HepG2 (cell line): ENCODE data around the gene SEZ6. TPM values are rescaled to one million over a fixed set of nuclear protein-coding genes. Genes with fewer than 3 reads are reported as not detected.

Experiments
- FOXA3 ChIP-seq: IDR thresholded peaks from 2 replicates; pipeline ENCODE4 v1.6.1; 2016; ENCODE audit warnings: missing genetic modification reagents, missing compliant biosample characterization
- GZF1 ChIP-seq: sonication (generic); formaldehyde crosslinking; IDR thresholded peaks from 2 replicates; pipeline ENCODE4 v1.5.1; 2020; ENCODE audit warnings: mild to moderate bottlenecking, missing genetic modification reagents
- HNRNPL ChIP-seq: fragments of 200-400 bp; formaldehyde crosslinking; IDR thresholded peaks from 2 replicates; pipeline ENCODE4 v1.6.1; 2017; ENCODE audit warnings: mild to moderate bottlenecking, low read depth, low read length
- HOXD1 ChIP-seq: sonication (generic); formaldehyde crosslinking; IDR thresholded peaks from 2 replicates; pipeline ENCODE4 v1.5.0; 2020; ENCODE audit warnings: missing genetic modification reagents
- MTF2 ChIP-seq: sonication (generic); formaldehyde crosslinking; IDR thresholded peaks from 2 replicates; pipeline ENCODE4 v1.5.0; 2020; ENCODE audit warnings: missing genetic modification reagents, borderline replicate concordance
- PAWR ChIP-seq: sonication (generic); formaldehyde crosslinking; IDR thresholded peaks from 2 replicates; pipeline ENCODE4 v1.4.0; 2020; ENCODE audit warnings: missing genetic modification reagents, mild to moderate bottlenecking, borderline replicate concordance
- SRSF1 ChIP-seq: fragments of 200-400 bp; formaldehyde crosslinking; optimal IDR thresholded peaks from 2 replicates; pipeline ENCODE3; 2017; ENCODE audit warnings: mild to moderate bottlenecking, low read depth, low read length, moderate library complexity
- TBP ChIP-seq: sonication (generic); formaldehyde crosslinking; IDR thresholded peaks from 2 replicates; pipeline ENCODE4 v1.5.0; 2020; ENCODE audit warnings: missing genetic modification reagents
- ZKSCAN8 ChIP-seq: IDR thresholded peaks from 2 replicates; pipeline ENCODE4 v1.6.1; 2016; ENCODE audit warnings: borderline replicate concordance, missing genetic modification reagents, missing compliant biosample characterization
- ZNF136 ChIP-seq: sonication (generic); formaldehyde crosslinking; IDR thresholded peaks from 2 replicates; pipeline ENCODE4 v1.8.1; 2022; ENCODE audit warnings: low read depth, mild to moderate bottlenecking, moderate library complexity, missing genetic modification reagents
- ZNF138 ChIP-seq: sonication (generic); formaldehyde crosslinking; IDR thresholded peaks from 2 replicates; pipeline ENCODE4 v1.5.0; 2020; ENCODE audit warnings: mild to moderate bottlenecking, low read depth, missing genetic modification reagents
- ZNF546 ChIP-seq: sonication (generic); formaldehyde crosslinking; conservative IDR thresholded peaks from 2 replicates; pipeline ENCODE4 v1.8.1; 2023; ENCODE audit warnings: mild to moderate bottlenecking, missing genetic modification reagents
- ZNF652 ChIP-seq: IDR thresholded peaks from 2 replicates; pipeline ENCODE4 v1.6.1; 2016; ENCODE audit warnings: low read depth, borderline replicate concordance
- ZNF749 ChIP-seq: sonication (generic); formaldehyde crosslinking; IDR thresholded peaks from 2 replicates; pipeline ENCODE4 v1.8.0; 2022; ENCODE audit warnings: mild to moderate bottlenecking, missing genetic modification reagents, moderate library complexity, borderline replicate concordance
- ZNF891 ChIP-seq: sonication (generic); formaldehyde crosslinking; IDR thresholded peaks from 2 replicates; pipeline ENCODE4 v1.5.0; 2020; ENCODE audit warnings: mild to moderate bottlenecking, missing genetic modification reagents
- polyA plus RNA-seq, 8 experiments: library from polyadenylated mRNA; depleted of rRNA in 3 of 8; stranded (reverse) in 7 of 8; unstranded in 1 of 8; fragments of >200 nt; fragmentation: Illumina TruSeq in 4 of 8; extraction: Trizol in 4 of 8; gene quantifications; 2 replicates each; pipeline versions ENCODE4 v1.2.1 to v1.2.3, GENCODE V29; 2011 to 2016; ENCODE audit warnings: low read depth in 4 of 8, missing spikeins in 1 of 8, mixed read lengths in 1 of 8; ENCODE audit not compliant: insufficient read depth in 1 of 8
- total RNA-seq, 5 experiments: library from RNA; depleted of rRNA; stranded (reverse); fragments of >200 nt; fragmentation: Illumina TruSeq; extraction: Trizol; gene quantifications; 2 replicates each; pipeline ENCODE4 v1.2.3, GENCODE V29; 2016; ENCODE audit warnings: low read depth in 1 of 5
- TF ChIP-seq, protein P1 (sequence below): sonication (generic); formaldehyde crosslinking; IDR thresholded peaks from 2 replicates; pipeline ENCODE4 v1.4.0; 2020; ENCODE audit warnings: missing genetic modification reagents
- TF ChIP-seq, protein P2 (sequence below): sonication (generic); formaldehyde crosslinking; conservative IDR thresholded peaks from 2 replicates; pipeline ENCODE4 v1.4.0; 2020; ENCODE audit warnings: missing genetic modification reagents
- TF ChIP-seq, protein P3 (sequence below): conservative IDR thresholded peaks from 2 replicates; pipeline ENCODE4 v1.6.1; 2018; ENCODE audit warnings: missing genetic modification reagents
- TF ChIP-seq, protein P4 (sequence below): sonication (generic); formaldehyde crosslinking; conservative IDR thresholded peaks from 2 replicates; pipeline ENCODE4 v1.8.0; 2022; ENCODE audit warnings: missing genetic modification reagents
- TF ChIP-seq, protein P5 (sequence below): sonication (generic); formaldehyde crosslinking; IDR thresholded peaks from 2 replicates; pipeline ENCODE4 v1.4.0; 2020; ENCODE audit warnings: missing genetic modification reagents, mild to moderate bottlenecking, borderline replicate concordance

The SEZ6 gene
- total and polyA plus RNA-seq, 2 of the 13 experiments (the other 11 are each of a cell fraction or from before 2014, with no cell fraction given), result not detected

DNA sequence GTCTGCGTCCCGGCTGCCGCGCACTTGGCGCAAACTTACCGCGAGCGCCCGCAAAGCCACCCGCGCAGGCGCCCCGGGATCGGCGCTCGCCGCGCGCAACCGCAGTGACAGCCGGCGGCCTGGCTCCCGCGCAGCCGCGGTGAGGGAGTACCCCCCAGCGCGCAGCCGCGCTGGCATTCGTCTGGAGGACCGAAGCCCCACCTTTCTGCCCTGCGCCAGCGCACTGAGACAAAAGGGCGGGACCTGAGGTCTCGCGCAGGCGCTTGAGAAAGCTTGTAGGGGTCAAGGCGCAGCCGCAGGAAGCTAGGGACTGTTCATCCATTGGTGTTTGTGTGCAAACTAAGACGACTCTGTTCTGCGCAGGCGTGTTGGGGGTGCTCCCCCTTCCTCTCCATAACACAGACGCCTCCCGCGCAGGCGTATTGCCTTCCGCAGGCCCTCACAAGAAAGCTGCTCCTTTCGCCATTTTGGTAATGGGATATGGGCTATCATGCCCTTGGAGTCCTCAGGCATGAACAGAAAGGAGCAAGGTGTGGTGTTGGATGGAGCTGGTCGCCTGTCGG lies 54.3 kb downstream of the SEZ6 start, which contains the start of gene PHF12 (continued):
- TF ChIP-seq, protein P1, sequence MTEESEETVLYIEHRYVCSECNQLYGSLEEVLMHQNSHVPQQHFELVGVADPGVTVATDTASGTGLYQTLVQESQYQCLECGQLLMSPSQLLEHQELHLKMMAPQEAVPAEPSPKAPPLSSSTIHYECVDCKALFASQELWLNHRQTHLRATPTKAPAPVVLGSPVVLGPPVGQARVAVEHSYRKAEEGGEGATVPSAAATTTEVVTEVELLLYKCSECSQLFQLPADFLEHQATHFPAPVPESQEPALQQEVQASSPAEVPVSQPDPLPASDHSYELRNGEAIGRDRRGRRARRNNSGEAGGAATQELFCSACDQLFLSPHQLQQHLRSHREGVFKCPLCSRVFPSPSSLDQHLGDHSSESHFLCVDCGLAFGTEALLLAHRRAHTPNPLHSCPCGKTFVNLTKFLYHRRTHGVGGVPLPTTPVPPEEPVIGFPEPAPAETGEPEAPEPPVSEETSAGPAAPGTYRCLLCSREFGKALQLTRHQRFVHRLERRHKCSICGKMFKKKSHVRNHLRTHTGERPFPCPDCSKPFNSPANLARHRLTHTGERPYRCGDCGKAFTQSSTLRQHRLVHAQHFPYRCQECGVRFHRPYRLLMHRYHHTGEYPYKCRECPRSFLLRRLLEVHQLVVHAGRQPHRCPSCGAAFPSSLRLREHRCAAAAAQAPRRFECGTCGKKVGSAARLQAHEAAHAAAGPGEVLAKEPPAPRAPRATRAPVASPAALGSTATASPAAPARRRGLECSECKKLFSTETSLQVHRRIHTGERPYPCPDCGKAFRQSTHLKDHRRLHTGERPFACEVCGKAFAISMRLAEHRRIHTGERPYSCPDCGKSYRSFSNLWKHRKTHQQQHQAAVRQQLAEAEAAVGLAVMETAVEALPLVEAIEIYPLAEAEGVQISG, result peak; percentile 69
- no peak for TF ChIP-seq PAWR (CRISPR knock-in tag)
- TF ChIP-seq, protein P2, sequence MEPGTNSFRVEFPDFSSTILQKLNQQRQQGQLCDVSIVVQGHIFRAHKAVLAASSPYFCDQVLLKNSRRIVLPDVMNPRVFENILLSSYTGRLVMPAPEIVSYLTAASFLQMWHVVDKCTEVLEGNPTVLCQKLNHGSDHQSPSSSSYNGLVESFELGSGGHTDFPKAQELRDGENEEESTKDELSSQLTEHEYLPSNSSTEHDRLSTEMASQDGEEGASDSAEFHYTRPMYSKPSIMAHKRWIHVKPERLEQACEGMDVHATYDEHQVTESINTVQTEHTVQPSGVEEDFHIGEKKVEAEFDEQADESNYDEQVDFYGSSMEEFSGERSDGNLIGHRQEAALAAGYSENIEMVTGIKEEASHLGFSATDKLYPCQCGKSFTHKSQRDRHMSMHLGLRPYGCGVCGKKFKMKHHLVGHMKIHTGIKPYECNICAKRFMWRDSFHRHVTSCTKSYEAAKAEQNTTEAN, result no peak
- 0 out of 2 replicates have a peak, but pooled peaks have one; percentile 76 for TF ChIP-seq ZNF546 (CRISPR knock-in tag)
- no peak for TF ChIP-seq MTF2 (CRISPR knock-in tag)
- TF ChIP-seq HNRNPL, result no peak
- TF ChIP-seq, protein P3, sequence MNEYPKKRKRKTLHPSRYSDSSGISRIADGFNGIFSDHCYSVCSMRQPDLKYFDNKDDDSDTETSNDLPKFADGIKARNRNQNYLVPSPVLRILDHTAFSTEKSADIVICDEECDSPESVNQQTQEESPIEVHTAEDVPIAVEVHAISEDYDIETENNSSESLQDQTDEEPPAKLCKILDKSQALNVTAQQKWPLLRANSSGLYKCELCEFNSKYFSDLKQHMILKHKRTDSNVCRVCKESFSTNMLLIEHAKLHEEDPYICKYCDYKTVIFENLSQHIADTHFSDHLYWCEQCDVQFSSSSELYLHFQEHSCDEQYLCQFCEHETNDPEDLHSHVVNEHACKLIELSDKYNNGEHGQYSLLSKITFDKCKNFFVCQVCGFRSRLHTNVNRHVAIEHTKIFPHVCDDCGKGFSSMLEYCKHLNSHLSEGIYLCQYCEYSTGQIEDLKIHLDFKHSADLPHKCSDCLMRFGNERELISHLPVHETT (CRISPR knock-in tag), result peak; percentile 61; the same call in 1 of the 2 replicates
- TF ChIP-seq GZF1, result no peak
- no peak for TF ChIP-seq ZNF891 (CRISPR knock-in tag)
- TF ChIP-seq, protein P4, sequence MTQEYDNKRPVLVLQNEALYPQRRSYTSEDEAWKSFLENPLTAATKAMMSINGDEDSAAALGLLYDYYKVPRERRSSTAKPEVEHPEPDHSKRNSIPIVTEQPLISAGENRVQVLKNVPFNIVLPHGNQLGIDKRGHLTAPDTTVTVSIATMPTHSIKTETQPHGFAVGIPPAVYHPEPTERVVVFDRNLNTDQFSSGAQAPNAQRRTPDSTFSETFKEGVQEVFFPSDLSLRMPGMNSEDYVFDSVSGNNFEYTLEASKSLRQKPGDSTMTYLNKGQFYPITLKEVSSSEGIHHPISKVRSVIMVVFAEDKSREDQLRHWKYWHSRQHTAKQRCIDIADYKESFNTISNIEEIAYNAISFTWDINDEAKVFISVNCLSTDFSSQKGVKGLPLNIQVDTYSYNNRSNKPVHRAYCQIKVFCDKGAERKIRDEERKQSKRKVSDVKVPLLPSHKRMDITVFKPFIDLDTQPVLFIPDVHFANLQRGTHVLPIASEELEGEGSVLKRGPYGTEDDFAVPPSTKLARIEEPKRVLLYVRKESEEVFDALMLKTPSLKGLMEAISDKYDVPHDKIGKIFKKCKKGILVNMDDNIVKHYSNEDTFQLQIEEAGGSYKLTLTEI (CRISPR knock-in tag), result no peak
- 0 out of 2 replicates have a peak, but pooled peaks have one; percentile 48 for TF ChIP-seq ZNF138 (CRISPR knock-in tag)
- no peak for TF ChIP-seq TBP (CRISPR knock-in tag)
- no peak for TF ChIP-seq ZNF136
- TF ChIP-seq ZNF749 (CRISPR knock-in tag), result no peak
- no peak for TF ChIP-seq FOXA3 (CRISPR knock-in tag)
- TF ChIP-seq SRSF1, result peak; percentile 47
- TF ChIP-seq, protein P5, sequence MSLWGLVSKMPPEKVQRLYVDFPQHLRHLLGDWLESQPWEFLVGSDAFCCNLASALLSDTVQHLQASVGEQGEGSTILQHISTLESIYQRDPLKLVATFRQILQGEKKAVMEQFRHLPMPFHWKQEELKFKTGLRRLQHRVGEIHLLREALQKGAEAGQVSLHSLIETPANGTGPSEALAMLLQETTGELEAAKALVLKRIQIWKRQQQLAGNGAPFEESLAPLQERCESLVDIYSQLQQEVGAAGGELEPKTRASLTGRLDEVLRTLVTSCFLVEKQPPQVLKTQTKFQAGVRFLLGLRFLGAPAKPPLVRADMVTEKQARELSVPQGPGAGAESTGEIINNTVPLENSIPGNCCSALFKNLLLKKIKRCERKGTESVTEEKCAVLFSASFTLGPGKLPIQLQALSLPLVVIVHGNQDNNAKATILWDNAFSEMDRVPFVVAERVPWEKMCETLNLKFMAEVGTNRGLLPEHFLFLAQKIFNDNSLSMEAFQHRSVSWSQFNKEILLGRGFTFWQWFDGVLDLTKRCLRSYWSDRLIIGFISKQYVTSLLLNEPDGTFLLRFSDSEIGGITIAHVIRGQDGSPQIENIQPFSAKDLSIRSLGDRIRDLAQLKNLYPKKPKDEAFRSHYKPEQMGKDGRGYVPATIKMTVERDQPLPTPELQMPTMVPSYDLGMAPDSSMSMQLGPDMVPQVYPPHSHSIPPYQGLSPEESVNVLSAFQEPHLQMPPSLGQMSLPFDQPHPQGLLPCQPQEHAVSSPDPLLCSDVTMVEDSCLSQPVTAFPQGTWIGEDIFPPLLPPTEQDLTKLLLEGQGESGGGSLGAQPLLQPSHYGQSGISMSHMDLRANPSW, result no peak
- TF ChIP-seq ZNF652 (CRISPR knock-in tag), result no peak
- no peak for TF ChIP-seq ZKSCAN8 (CRISPR knock-in tag)
- 0 out of 2 replicates have a peak, but pooled peaks have one; percentile 34 for TF ChIP-seq HOXD1
